Stimulated activated CD4-positive, alpha-beta T cell treated with anti-CD3 and anti-CD28 coated beads, Interleukin-1b, Interleukin-23, amount 100 ng/mL, for 1 hour (primary cell): ENCODE data around the gene TYW1.
"Not testable (repeated sequence)": the region's sequence is repeated elsewhere in the genome, so short reads cannot be mapped to it uniquely, and the experiment has no call there.

ENCODE experiments used
- DNase-seq, 2 donors: peaks; one replicate each; pipeline ENCODE4 v3.0.0-alpha.2; 2020; ENCODE audit warnings: low read depth in 2 of 2

Gene TYW1

GRCh38 chr7:67248364-67248763 is 251.7 kb downstream of the TYW1 start:
- DNase-seq: not testable (repeated sequence)

- DNase-seq: no peak
Observed at GRCh38 chr7:67251986-67252558, 255.4 kb downstream of the TYW1 start.

- not testable (repeated sequence) for DNase-seq
Observed at GRCh38 chr7:67255076-67255475, 258.4 kb downstream of the TYW1 start.

DNA sequence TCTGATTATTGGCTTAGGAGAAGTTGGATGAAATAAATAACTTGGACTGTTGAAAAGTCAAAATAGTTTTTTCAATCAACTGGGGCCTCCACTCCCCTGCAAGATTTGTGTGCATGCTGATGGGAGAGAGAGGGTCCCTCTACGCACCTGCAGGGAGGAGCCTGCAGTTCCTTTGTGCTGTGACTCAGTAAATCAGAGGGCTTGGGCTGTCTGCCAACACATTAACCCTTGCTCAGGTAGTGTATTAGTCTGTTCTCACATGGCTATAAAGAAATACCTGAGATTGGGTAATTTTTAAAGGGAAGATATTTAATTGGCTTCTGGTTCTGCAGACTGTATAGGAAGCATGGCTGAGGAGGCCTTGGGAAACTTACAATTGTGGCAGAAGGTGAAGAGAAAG is 261.1 kb downstream of the TYW1 start:
- DNase-seq: not testable (repeated sequence)

- DNase-seq: not testable (repeated sequence)
Observed at GRCh38 chr7:67259363-67259762, 262.7 kb downstream of the TYW1 start.

DNA sequence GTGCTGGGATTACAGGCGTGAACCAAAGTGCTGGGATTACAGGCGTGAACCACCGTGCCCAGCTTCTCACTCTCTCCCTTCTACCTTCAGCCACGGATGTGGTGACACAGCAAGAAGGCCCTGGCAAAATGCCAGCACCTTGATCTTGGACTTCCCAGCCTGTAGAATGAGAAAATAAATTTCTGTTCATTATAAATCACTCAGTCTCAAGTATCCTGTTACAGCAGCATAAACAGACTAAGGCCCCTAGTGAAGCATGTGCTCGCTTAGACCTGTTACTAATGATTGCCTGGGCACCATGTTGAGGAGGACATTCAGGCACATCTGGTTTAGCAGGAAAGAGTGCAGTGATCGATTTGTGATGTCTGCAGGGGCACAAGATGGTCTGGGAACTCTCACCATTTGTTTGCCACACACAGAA is 263.5 kb downstream of the TYW1 start:
- DNase-seq: not testable (repeated sequence)

- DNase-seq: not testable (repeated sequence)
Observed at GRCh38 chr7:67264000-67264399, 267.4 kb downstream of the TYW1 start.

DNA sequence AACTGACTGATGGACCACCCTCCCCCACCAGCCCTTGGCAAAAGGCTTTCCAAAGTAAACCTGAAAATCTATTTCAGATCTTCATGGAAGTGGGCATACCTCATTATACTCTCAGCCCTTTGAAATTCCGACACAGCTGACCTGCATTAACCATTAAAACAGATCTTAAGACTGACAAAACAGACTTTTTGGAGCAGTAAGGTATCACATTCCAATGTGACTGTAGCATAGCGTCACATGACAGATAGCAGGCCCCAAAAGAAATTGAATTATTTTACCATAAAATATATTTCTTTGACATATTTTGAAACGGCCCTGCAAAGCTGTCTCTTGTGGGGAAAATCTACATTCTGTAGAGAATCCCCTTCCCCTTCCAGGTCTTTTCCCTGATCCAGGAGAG is 269.4 kb downstream of the TYW1 start:
- DNase-seq: not testable (repeated sequence)

DNA sequence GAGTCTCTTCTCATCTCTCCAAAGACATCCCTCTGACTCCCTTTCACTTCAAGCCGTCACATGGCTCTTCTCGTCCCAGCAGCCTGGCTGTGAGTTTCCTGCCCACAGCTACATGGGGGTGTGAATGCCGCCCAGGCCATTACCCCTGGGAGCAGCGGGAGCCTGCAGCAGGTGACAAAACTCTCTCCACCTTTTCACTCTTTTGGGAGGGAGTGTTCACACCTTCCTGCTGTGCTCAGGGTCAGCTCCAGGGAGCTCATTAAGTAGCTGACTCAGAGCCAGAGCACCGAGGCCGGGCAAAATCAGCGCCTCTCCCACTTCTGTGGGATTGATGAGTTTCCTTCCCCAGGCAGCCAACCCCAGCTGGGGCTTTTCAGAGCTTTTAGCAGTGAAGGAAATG is 271.3 kb downstream of the TYW1 start:
- DNase-seq: no peak

- not testable (repeated sequence) for DNase-seq
Observed at GRCh38 chr7:67269916-67270315, 273.3 kb downstream of the TYW1 start.
